Peyer's patch (tissue), 4 donors: Measurements from ENCODE around the gene AKAP6.

Experiments
- CTCF ChIP-seq, 6 experiments: fragments of 450-650 bp in 4 of 6; fragments of 200-600 bp in 2 of 6; sonication (generic) in 1 of 6; IDR thresholded peaks; one replicate each; pipeline ENCODE4 v1.5.1; 2017 to 2019; ENCODE audit warnings: antibody characterized with exemption in 6 of 6, mild to moderate bottlenecking in 3 of 6, moderate library complexity in 1 of 6
- POLR2A ChIP-seq, 2 donors: fragments of 450-650 bp; IDR thresholded peaks; one replicate each; pipeline ENCODE4 v1.5.1; 2017; ENCODE audit warnings: antibody characterized with exemption in 2 of 2, mild to moderate bottlenecking in 2 of 2, moderate library complexity in 2 of 2

GRCh38 chr14:32656601-32657000, 327.5 kb downstream of the AKAP6 start:
- TF ChIP-seq CTCF (IDR thresholded peaks at IDR 0.05) (no peak), POLR2A (IDR thresholded peaks at IDR 0.05) (no peak)
